IMR-90 (cell line): ENCODE data around the gene SUSD6. TPM values are rescaled to one million over a fixed set of nuclear protein-coding genes. Genes with fewer than 3 reads are reported as not detected.

ENCODE experiments used
- ATAC-seq: fragments of 200-7000 bp; cut with Tn5 transposase; 2 replicates; pipeline ENCODE4 v1.9.1; 2020; ENCODE audit warnings: low read depth, mild to moderate bottlenecking, moderate library complexity
- BruUV-seq: library from RNA; stranded (reverse); fragments of 400-500 nt; replicated peaks from 2 replicates; lab custom pipeline; 2021; lab: Mats Ljungman, UMichigan
- CTCF ChIA-PET: fragments of 300-600 bp; formaldehyde crosslinking; extraction: SDS; loops from one replicate; lab custom pipeline; 2021; ENCODE audit warnings: antibody characterized with exemption; lab: Yijun Ruan, JAX
- POLR2A ChIA-PET: fragments of 300-600 bp; sonication (Branson Sonifier 250); formaldehyde crosslinking; loops from one replicate; lab custom pipeline; 2022; ENCODE audit warnings: antibody characterized with exemption; ENCODE audit not compliant: unreplicated experiment; lab: Charles Lee
- DNase-seq: peaks from one replicate; pipeline ENCODE4 v3.0.0; 2013
- H2AFZ ChIP-seq: replicated peaks from 2 replicates; pipeline ENCODE3; 2013; ENCODE audit warnings: low read length, mild to moderate bottlenecking; ENCODE audit not compliant: poor library complexity
- H2AK5ac ChIP-seq: 2 replicates; pipeline ENCODE4 v1.6.1; 2013; ENCODE audit warnings: low read depth, low read length, inconsistent platforms
- H2AK9ac ChIP-seq: replicated peaks from 2 replicates; pipeline ENCODE3; 2013; ENCODE audit warnings: mild to moderate bottlenecking, low read depth, low read length, moderate library complexity; ENCODE audit not compliant: poor library complexity
- H2BK120ac ChIP-seq: 2 replicates; pipeline ENCODE4 v1.6.1; 2013; ENCODE audit warnings: low read depth, low read length, inconsistent platforms
- H2BK15ac ChIP-seq: 3 replicates; pipeline ENCODE4 v1.6.1; 2013; ENCODE audit warnings: low read depth, low read length, inconsistent platforms
- H2BK20ac ChIP-seq: 2 replicates; pipeline ENCODE4 v1.6.1; 2013; ENCODE audit warnings: low read depth, mild to moderate bottlenecking, inconsistent platforms, low read length, moderate library complexity
- H2BK5ac ChIP-seq: 2 replicates; pipeline ENCODE4 v1.6.1; 2013; ENCODE audit warnings: mild to moderate bottlenecking, low read depth, low read length, inconsistent platforms; ENCODE audit not compliant: poor library complexity, severe bottlenecking
- H3K14ac ChIP-seq: replicated peaks from 2 replicates; pipeline ENCODE4 v1.6.1; 2013; ENCODE audit warnings: low read depth, low read length, inconsistent platforms
- H3K18ac ChIP-seq: 2 replicates; pipeline ENCODE4 v1.6.1; 2013; ENCODE audit warnings: low read depth, low read length, control low read depth
- H3K23ac ChIP-seq: 2 replicates; pipeline ENCODE4 v1.6.1; 2013; ENCODE audit warnings: low read depth, low read length, inconsistent platforms
- H3K27ac ChIP-seq: 2 replicates; pipeline ENCODE4 v1.5.1; 2013; ENCODE audit warnings: mild to moderate bottlenecking, control low read depth, low read length; ENCODE audit not compliant: insufficient read depth
- H3K27me3 ChIP-seq: 2 replicates; pipeline ENCODE4 v1.6.1; 2013; ENCODE audit warnings: low read length; ENCODE audit not compliant: control insufficient read depth, insufficient read depth
- H3K36me3 ChIP-seq: 2 replicates; pipeline ENCODE4 v1.6.1; 2013; ENCODE audit warnings: low read length, mixed read lengths; ENCODE audit not compliant: control insufficient read depth, insufficient read depth
- H3K4ac ChIP-seq: 2 replicates; pipeline ENCODE4 v1.6.1; 2013; ENCODE audit warnings: low read depth, low read length, inconsistent platforms
- H3K4me1 ChIP-seq: 2 replicates; pipeline ENCODE4 v1.6.1; 2013; ENCODE audit warnings: low read length, mixed read lengths; ENCODE audit not compliant: control insufficient read depth, insufficient read depth
- H3K4me2 ChIP-seq: 2 replicates; pipeline ENCODE4 v1.6.1; 2013; ENCODE audit warnings: low read depth, mild to moderate bottlenecking, control low read depth, low read length, moderate library complexity
- H3K4me3 ChIP-seq: 2 replicates; pipeline ENCODE4 v1.5.1; 2013; ENCODE audit warnings: low read depth, mild to moderate bottlenecking, control low read depth, low read length, moderate library complexity; ENCODE audit not compliant: insufficient read depth
- H3K56ac ChIP-seq: 2 replicates; pipeline ENCODE4 v1.6.1; 2013; ENCODE audit warnings: low read length, inconsistent platforms; ENCODE audit not compliant: insufficient read depth; ENCODE audit errors: extremely low read depth
- H3K79me1 ChIP-seq, 2 experiments: 2 replicates each; pipeline ENCODE4 v1.6.1; 2013; ENCODE audit warnings: low read length in 2 of 2, inconsistent platforms in 1 of 2, low read depth in 1 of 2
- H3K9ac ChIP-seq: 2 replicates; pipeline ENCODE4 v1.6.1; 2013; ENCODE audit warnings: low read depth, low read length, control low read depth
- H3K9me1 ChIP-seq: 2 replicates; pipeline ENCODE4 v1.6.1; 2013; ENCODE audit warnings: low read length, inconsistent platforms; ENCODE audit not compliant: insufficient read depth
- H3K9me3 ChIP-seq: 2 replicates; pipeline ENCODE4 v1.6.1; 2013; ENCODE audit warnings: low read length; ENCODE audit not compliant: control insufficient read depth, insufficient read depth
- H4K20me1 ChIP-seq: 2 replicates; pipeline ENCODE4 v1.6.1; 2013; ENCODE audit warnings: low read length, inconsistent platforms; ENCODE audit not compliant: insufficient read depth
- H4K5ac ChIP-seq: 2 replicates; pipeline ENCODE4 v1.6.1; 2013; ENCODE audit warnings: mild to moderate bottlenecking, low read depth, low read length, control low read depth
- H4K8ac ChIP-seq, 2 experiments: 2 replicates each; pipeline ENCODE4 v1.6.1; 2013; ENCODE audit warnings: low read depth in 2 of 2, low read length in 2 of 2, control low read depth in 1 of 2, inconsistent platforms in 1 of 2
- H4K91ac ChIP-seq: 2 replicates; pipeline ENCODE4 v1.6.1; 2013; ENCODE audit warnings: low read depth, low read length, inconsistent platforms; ENCODE audit not compliant: insufficient read depth
- BHLHE40 ChIP-seq: fragments of 150-350 bp; IDR thresholded peaks from 2 replicates; pipeline ENCODE4 v1.6.1; 2016; ENCODE audit warnings: mild to moderate bottlenecking, low read depth, low read length
- CEBPB ChIP-seq: IDR thresholded peaks from 2 replicates; pipeline ENCODE4 v1.6.1; 2012; ENCODE audit warnings: low read depth, low read length, improper control_type of control experiment
- CHD1 ChIP-seq: IDR thresholded peaks from 2 replicates; pipeline ENCODE4 v1.6.1; 2012; ENCODE audit warnings: low read depth, low read length, improper control_type of control experiment
- FOS ChIP-seq: fragments of 150-350 bp; IDR thresholded peaks from 2 replicates; pipeline ENCODE4 v1.6.1; 2016; ENCODE audit warnings: low read depth, low read length
- MAFK ChIP-seq: IDR thresholded peaks from 2 replicates; pipeline ENCODE4 v1.6.1; 2012; ENCODE audit warnings: low read depth, low read length, improper control_type of control experiment
- MAZ ChIP-seq: IDR thresholded peaks from 2 replicates; pipeline ENCODE4 v1.6.1; 2012; ENCODE audit warnings: low read depth, mild to moderate bottlenecking, low read length, improper control_type of control experiment, moderate library complexity, borderline replicate concordance
- NFE2L2 ChIP-seq: fragments of 150-350 bp; IDR thresholded peaks from 2 replicates; pipeline ENCODE4 v1.6.1; 2016; ENCODE audit warnings: low read depth, mild to moderate bottlenecking, low read length
- RCOR1 ChIP-seq: IDR thresholded peaks from 2 replicates; pipeline ENCODE4 v1.6.1; 2012; ENCODE audit warnings: mild to moderate bottlenecking, low read length, improper control_type of control experiment; ENCODE audit not compliant: insufficient replicate concordance
- RFX5 ChIP-seq: IDR thresholded peaks from 2 replicates; pipeline ENCODE4 v1.8.0; 2012; ENCODE audit warnings: low read depth, mild to moderate bottlenecking, low read length, moderate library complexity
- SMC3 ChIP-seq: fragments of 150-350 bp; IDR thresholded peaks from 2 replicates; pipeline ENCODE4 v1.6.1; 2016; ENCODE audit warnings: low read depth, mild to moderate bottlenecking, antibody characterized with exemption, low read length, moderate library complexity
- WGBS, 2 experiments: methylation state at CpG; one replicate each; pipeline versions ENCODE4 v1.1.5 to v1.1.7; 2013; ENCODE audit warnings: missing lambda C conversion rate in 2 of 2; ENCODE audit not compliant: insufficient read length in 1 of 2; ENCODE audit errors: extremely low coverage in 2 of 2; 5-methylcytosine and 5-hydroxymethylcytosine counted together
- dilution Hi-C: fragments of 300-500 bp; cut with HindIII; formaldehyde crosslinking; loops from one replicate; pipeline ENCODE4 v1.14.3; 2018; ENCODE audit warnings: low sequenced_read_pairs; ENCODE audit not compliant: unreplicated experiment
- in situ Hi-C: fragments of 300-500 bp; cut with MboI; formaldehyde crosslinking; loops from 3 replicates; pipeline ENCODE4 v1.14.3; 2019; ENCODE audit warnings: low sequenced_read_pairs, inconsistent platforms, mixed read lengths
- intact Hi-C: fragments of 100-400 bp; cut with micrococcal nuclease; formaldehyde crosslinking; loops from 2 replicates; pipeline ENCODE4 v1.10.0; 2022
- polyA plus RNA-seq, 3 experiments: library from polyadenylated mRNA; depleted of rRNA; stranded (reverse); fragments of >200 nt; gene quantifications; 2 replicates each; pipeline ENCODE4 v1.2.3, GENCODE V29; 2012; ENCODE audit warnings: low replicate concordance in 1 of 3
- total RNA-seq: library from RNA; depleted of rRNA; stranded (reverse); fragments of >200 nt; gene quantifications from 2 replicates; pipeline ENCODE4 v1.2.3, GENCODE V29; 2012
- TF ChIP-seq, protein P1 (sequence below): conservative IDR thresholded peaks from 2 replicates; pipeline ENCODE4 v1.5.1; 2012; ENCODE audit warnings: mild to moderate bottlenecking, low read depth, low read length, improper control_type of control experiment
- TF ChIP-seq, protein P2 (sequence below): fragments of 150-350 bp; IDR thresholded peaks from 2 replicates; pipeline ENCODE4 v1.6.1; 2016; ENCODE audit warnings: low read depth, mild to moderate bottlenecking, low read length, moderate library complexity, borderline replicate concordance

The SUSD6 gene
- total and polyA plus RNA-seq, 2 of the 4 experiments (the other 2 are of a cell fraction), result 2.3 to 10.1 TPM

DNA sequence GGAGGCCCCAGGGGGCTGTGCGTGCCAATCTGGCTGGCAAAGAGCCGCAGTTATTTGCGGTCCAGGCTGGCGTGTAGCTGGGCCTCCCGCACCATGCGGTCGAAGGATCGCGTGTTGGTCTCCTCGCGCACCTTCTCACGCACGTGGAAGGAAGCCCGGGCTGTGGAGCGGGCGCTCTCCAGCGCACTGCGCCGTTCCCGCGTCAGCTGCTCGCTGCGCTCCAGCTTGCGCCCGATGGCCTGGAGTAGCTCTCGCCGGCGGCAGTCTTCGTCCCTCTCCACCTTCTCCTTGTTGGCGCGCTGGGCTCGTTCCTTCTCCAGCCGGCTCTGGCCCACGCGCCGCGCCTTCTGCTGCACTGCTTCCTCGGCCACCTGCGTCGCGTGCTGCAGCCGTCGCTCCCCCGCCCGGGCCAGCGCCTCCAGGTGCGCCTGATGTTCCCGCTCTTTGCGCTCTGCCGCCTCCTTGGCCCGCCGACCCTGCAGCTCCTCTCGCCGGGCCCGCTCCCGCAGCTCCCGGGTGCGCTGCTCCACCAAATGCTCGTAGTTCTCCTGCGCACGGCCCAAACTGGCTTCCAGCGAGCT lies 39.9 kb upstream of the SUSD6 start:
- 11% methylated on average over 54 of the region's 62 CpGs; no CpG with 5 or more reads in 1 of the 2 experiments for WGBS, 2 experiments
- Histone ChIP-seq H3K79me1 (no peaks in the 10 kb centered on the region), H3K18ac (no peak overlapping the region), H3K27me3 (peaks cover 83% of the 10 kb centered on the region), H3K4me2 (peak overlapping the region; percentile 59; the same call in 1 of the 2 replicates), H4K91ac (no peak overlapping the region), H4K20me1 (no peaks in the 10 kb centered on the region), H2AK5ac (no peak overlapping the region), H3K4me1 (peaks cover 3% of the 10 kb centered on the region; the same call in 1 of the 2 replicates), H3K4ac (no peak overlapping the region), H3K9me3 (peaks cover 1% of the 10 kb centered on the region; the same call in 1 of the 2 replicates), H3K14ac (no peak overlapping the region), H4K5ac (no peak overlapping the region), H2BK120ac (no peak overlapping the region), H3K4me3 (peak overlapping the region; percentile 10; the same call in 1 of the 2 replicates), H3K56ac (no peak overlapping the region), H3K36me3 (no peaks in the 10 kb centered on the region), H3K9me1 (no peaks in the 10 kb centered on the region), H2BK20ac (no peak overlapping the region), H4K8ac (no peak overlapping the region), H2AFZ (peak overlapping the region; percentile 67), H2BK5ac (no peak overlapping the region), H3K23ac (no peak overlapping the region), H3K9ac (no peak overlapping the region), H2BK15ac (no peak overlapping the region), H3K27ac (no peak overlapping the region), H2AK9ac (no peak overlapping the region)
- no peak; the same call in 1 of the 2 replicates for ATAC-seq
- BruUV-seq, result no TSS peak
- DNase-seq, result no peak
- ChIA-PET CTCF (interaction anchor here (0.8 to 1.5 kb wide), 3 partner anchors 8 to 13 kb away, joined by 3 to 4 read pairs (median 4); no protein-coding TSS in a partner anchor), POLR2A (no interaction called here)
- TF ChIP-seq MAZ (no peak), RCOR1 (no peak), MAFK (no peak), CEBPB (no peak), BHLHE40 (no peak), NFE2L2 (no peak), FOS (no peak), CHD1 (no peak), RFX5 (no peak), SMC3 (no peak)
- TF ChIP-seq, protein P1, sequence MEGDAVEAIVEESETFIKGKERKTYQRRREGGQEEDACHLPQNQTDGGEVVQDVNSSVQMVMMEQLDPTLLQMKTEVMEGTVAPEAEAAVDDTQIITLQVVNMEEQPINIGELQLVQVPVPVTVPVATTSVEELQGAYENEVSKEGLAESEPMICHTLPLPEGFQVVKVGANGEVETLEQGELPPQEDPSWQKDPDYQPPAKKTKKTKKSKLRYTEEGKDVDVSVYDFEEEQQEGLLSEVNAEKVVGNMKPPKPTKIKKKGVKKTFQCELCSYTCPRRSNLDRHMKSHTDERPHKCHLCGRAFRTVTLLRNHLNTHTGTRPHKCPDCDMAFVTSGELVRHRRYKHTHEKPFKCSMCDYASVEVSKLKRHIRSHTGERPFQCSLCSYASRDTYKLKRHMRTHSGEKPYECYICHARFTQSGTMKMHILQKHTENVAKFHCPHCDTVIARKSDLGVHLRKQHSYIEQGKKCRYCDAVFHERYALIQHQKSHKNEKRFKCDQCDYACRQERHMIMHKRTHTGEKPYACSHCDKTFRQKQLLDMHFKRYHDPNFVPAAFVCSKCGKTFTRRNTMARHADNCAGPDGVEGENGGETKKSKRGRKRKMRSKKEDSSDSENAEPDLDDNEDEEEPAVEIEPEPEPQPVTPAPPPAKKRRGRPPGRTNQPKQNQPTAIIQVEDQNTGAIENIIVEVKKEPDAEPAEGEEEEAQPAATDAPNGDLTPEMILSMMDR, result no peak
- TF ChIP-seq, protein P2, sequence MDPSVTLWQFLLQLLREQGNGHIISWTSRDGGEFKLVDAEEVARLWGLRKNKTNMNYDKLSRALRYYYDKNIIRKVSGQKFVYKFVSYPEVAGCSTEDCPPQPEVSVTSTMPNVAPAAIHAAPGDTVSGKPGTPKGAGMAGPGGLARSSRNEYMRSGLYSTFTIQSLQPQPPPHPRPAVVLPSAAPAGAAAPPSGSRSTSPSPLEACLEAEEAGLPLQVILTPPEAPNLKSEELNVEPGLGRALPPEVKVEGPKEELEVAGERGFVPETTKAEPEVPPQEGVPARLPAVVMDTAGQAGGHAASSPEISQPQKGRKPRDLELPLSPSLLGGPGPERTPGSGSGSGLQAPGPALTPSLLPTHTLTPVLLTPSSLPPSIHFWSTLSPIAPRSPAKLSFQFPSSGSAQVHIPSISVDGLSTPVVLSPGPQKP, result no peak
- in situ Hi-C loops, result no loop called here
- dilution Hi-C loops, result no loop called here
- intact Hi-C loops, result no loop called here
